Measurements from ENCODE around the gene AHCYL2. TPM values are rescaled to one million over a fixed set of nuclear protein-coding genes. Genes with fewer than 3 reads are reported as not detected.

Gene AHCYL2
- total RNA-seq, 1 experiment from 2014 or later: 17.0 TPM

DNA sequence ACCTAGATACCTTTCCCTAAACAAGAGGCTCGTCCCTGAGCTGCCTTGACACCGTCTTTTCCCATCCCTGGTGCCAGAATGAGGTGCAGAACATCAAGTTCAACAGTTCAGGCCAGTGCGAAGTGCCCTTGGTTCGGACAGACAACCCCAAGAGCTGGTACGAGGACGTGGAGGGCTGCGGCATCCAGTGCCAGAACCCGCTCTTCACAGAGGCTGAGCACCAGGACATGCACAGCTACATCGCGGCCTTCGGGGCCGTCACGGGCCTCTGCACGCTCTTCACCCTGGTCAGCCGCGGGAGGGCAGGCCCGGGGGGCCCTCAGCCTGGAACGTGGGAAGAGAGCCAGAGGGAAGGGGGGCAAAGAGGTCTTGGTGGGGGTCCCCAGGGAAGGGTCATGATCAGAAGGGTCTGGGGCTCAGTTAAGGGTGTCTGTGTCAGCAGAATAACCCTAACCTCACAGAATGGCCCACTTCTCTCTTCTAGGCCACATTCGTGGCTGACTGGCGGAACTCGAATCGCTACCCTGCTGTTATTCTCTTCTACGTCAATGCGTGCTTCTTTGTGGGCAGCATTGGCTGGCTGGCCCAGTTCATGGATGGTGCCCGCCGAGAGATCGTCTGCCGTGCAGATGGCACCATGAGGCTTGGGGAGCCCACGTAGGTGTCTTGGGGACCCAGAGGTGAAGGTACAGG is 19.6 kb upstream of the AHCYL2 start:
- ATAC-seq: no peak
- ChIA-PET POLR2A (no interaction called here), RAD21 (ENCODE audit: low non-redundant PET in 1 of 2, low total read pairs in 2 of 2, uncharacterized antibody in 2 of 2, unreplicated experiment in 2 of 2) (no interaction called here), CTCF (no interaction called here)
- Histone ChIP-seq H3K79me2 (ENCODE audit: insufficient read depth, low read length) (no peaks in the 10 kb centered on the region), H3K9me2 (ENCODE audit: insufficient read depth) (no peaks in the 10 kb centered on the region), H3K9ac (ENCODE audit: low read length) (no peak overlapping the region), H3K27me3 (ENCODE audit: insufficient read depth, low read length) (no peaks in the 10 kb centered on the region), H3K4me3 (replicated peaks in 1 of 2; ENCODE audit: low read depth in 1 of 2, low read length in 2 of 2) (no peak overlapping the region), H3K27ac (ENCODE audit: low read depth, low read length) (no peak overlapping the region), H2AFZ (ENCODE audit: low read depth, low read length, poor library complexity, severe bottlenecking) (no peak overlapping the region), H4K20me1 (ENCODE audit: insufficient read depth) (no peaks in the 10 kb centered on the region), H3K4me2 (ENCODE audit: low read length) (no peak overlapping the region), H3K4me1 (ENCODE audit: control insufficient read depth in 1 of 2, insufficient read depth in 2 of 2, low read length in 2 of 2) (no peaks in the 10 kb centered on the region), H3K36me3 (ENCODE audit: control insufficient read depth in 1 of 2, insufficient read depth in 2 of 2, low read length in 2 of 2) (no peaks in the 10 kb centered on the region), H3K9me3 (ENCODE audit: control insufficient read depth in 1 of 2, insufficient read depth in 1 of 2, low read depth in 1 of 2, low read length in 2 of 2) (no peaks in the 10 kb centered on the region)
- no peak for DNase-seq (ENCODE audit: low read depth, low spot score)
- no peak for TF ChIP-seq POLR2A (IDR thresholded peaks at IDR 0.05; ENCODE audit: borderline replicate concordance, extremely low read depth, insufficient read depth, insufficient read length)
- TF ChIP-seq JUND (IDR thresholded peaks at IDR 0.05): no peak
- no peak for TF ChIP-seq CEBPB (IDR thresholded peaks at IDR 0.05; ENCODE audit: low read depth)
- TF ChIP-seq MAX (IDR thresholded peaks at IDR 0.05): no peak
- no peak for TF ChIP-seq ZNF274 (IDR thresholded peaks at IDR 0.05; ENCODE audit: low read depth, low read length)
- TF ChIP-seq EZH2phosphoT487 (IDR thresholded peaks at IDR 0.05; ENCODE audit: borderline replicate concordance): no peak
- TF ChIP-seq POLR2AphosphoS5 (IDR thresholded peaks at IDR 0.05; ENCODE audit: low read depth, low read length): no peak
- TF ChIP-seq SP1 (IDR thresholded peaks at IDR 0.05; ENCODE audit: low read depth): no peak
- TF ChIP-seq ATF3 (IDR thresholded peaks at IDR 0.05): no peak
- TF ChIP-seq EGR1 (IDR thresholded peaks at IDR 0.05; ENCODE audit: low read depth): no peak
- TF ChIP-seq TCF7L2 (IDR thresholded peaks at IDR 0.05; ENCODE audit: borderline replicate concordance, extremely low read depth, insufficient read depth, insufficient read length): no peak
- TF ChIP-seq EZH2 (IDR thresholded peaks at IDR 0.05): no peak
- TF ChIP-seq ZFX (IDR thresholded peaks at IDR 0.05): no peak
- TF ChIP-seq SIN3A (IDR thresholded peaks at IDR 0.05; ENCODE audit: low read depth): no peak
- no TSS peak for BruUV-seq (replicated peaks)
- intact Hi-C loops (cut with micrococcal nuclease): no loop called here

Data from HCT116 (cell line).